H1 (cell line): ENCODE measurements around the gene LRRC61. TPM values are rescaled to one million over a fixed set of nuclear protein-coding genes. Genes with fewer than 3 reads are reported as not detected.

Source experiments
- EGR1 ChIP-seq: IDR thresholded peaks from 2 replicates; pipeline ENCODE4 v1.6.1; 2011; ENCODE audit warnings: low read depth, low read length, borderline replicate concordance
- polyA plus RNA-seq, 7 experiments: library from polyadenylated mRNA; depleted of rRNA in 3 of 7; stranded (reverse) in 5 of 7; unstranded in 2 of 7; fragments of >200 nt in 5 of 7; fragments of 200-250 nt in 2 of 7; gene quantifications; 1 replicate in 5 of 7; 2 replicates in 1 of 7; 4 replicates in 1 of 7; pipeline versions ENCODE4 v1.2.1 to v1.2.3, GENCODE V29; 2011 to 2013; ENCODE audit warnings: missing spikeins in 2 of 7, mixed read lengths in 2 of 7
- total RNA-seq: library from RNA; stranded (reverse); fragmentation: NEBNext Ultra II Directional; extraction: Animal tissue kit (Norgen Biotek cat#: 25700); gene quantifications from 2 replicates; pipeline ENCODE4 v1.2.1, GENCODE V29; 2021

The LRRC61 gene
- total and polyA plus RNA-seq, 2 of the 8 experiments (the other 6 are each of a cell fraction or from before 2014, with no cell fraction given): 0.73 to 44.8 TPM

DNA sequence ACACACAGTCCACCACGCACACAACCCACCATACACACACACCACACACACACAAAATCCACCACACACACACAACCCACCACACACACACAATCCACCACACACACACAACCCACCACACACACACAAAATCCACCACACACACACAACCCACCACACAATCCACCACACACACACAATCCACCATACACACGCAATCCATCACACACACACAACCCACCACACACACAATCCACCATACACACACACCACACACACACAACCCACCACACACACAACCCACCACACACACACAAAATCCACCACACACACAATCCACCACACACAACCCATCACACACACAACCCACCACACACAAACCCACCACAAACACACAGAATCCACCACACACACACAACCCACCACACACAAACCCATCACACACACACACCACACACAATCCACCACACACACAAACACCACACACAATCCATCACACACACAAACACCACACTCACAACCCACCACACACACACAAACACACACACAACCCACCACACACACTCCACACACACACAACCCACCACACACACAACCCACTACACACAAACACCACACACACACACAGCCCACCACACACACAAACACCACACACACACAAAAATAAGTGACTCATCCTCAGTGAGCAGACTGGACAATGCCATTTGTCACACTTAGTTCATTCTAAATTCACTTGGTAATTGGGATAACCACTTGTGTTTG, 36.6 kb downstream of the LRRC61 start (continued):
- no peak for TF ChIP-seq EGR1
